HG03558 (cell line): Measurements from ENCODE around the gene CACNG6.
"Not testable (repeated sequence)": the region's sequence is repeated elsewhere in the genome, so short reads cannot be mapped to it uniquely, and the experiment has no call there.

Experiments used
- ATAC-seq: cut with Tn5 transposase; IDR thresholded peaks from one replicate; pipeline ENCODE4 v1.9.1; 2021; ENCODE audit warnings: moderate number of reproducible peaks; ENCODE audit not compliant: unreplicated experiment; ENCODE audit errors: extremely low read depth

CACNG6 gene

DNA sequence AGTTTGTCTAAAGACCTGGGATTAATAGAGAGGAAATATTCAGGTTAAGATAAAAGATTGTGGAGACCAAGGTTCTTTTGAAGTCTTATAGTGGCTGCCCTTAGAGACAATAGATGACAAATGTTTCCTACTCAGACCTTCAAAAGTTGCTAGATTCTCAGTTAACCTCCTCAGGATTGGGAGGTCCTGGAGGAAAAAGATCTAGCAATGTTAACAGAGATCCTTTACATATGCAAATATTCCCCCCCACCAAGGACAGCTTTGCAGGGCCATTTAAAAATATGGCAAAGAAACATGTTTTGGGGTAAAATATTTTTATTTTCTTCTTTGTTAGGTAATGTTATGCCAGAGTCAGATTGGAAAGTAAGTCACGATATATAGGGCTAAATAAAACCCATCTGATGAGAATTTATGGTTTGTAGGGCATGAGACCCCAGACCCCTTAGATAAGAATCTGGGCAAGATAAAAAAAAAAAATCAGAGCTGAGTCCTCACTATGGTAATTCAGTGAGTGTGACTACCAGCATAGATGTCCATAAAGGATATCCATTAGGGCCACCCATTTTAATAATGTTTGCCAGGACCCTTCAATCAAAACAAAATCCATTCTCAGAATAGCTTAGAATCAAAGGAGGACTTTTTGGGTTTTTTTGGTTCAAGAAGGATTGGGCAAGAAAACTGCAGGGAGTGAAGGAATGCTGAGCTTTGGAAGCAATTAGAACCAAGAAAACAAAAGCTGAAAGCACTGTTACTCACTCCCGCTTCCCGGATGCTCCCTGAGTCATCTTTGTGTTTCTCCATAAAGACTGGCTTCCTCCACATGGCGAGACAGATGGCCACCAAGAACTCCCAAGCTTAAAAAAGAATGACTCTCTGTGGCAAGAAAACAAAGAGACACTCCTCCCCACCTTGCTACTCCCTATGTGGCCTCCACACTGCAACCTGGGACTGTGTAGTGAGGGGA lies 44.1 kb downstream of the CACNG6 start:
- no peak for ATAC-seq

DNA sequence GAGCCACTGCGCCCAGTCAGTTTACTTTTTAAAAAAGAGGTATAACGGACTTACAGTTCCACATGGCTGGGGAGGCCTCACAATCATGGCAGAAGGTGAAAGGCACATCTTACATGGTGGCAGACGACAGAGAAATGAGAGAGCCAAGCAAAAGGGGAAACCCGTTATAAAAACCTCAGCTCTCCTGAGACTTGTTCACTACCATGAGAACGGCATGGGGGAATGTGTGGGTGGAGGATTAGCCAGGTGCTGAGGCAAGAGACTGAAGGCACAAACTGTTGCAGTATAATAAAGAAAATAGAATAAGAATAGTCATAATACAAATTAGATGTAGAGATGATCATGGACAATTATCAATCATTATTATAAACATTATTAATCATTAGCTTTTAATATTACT lies 45.1 kb downstream of the CACNG6 start:
- ATAC-seq = not testable (repeated sequence)

DNA sequence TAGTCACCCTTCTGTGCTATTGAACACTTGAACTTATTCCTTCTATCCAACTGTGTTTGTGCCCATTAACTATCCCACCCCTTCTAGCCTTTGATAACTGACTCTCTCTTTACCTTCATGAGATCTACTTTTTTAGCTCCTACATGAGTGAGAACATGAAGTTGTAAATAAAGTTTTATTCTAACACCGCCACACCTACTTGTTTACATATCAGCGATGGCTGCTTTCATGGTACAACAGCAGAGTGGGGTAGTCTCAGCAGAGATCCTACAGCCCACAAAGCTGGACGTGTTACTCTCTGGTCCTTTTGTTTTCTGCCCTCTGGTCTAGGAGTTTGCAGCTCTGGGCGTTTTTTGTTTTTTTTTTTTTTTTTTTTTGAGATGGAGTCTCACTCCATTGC lies 48.6 kb downstream of the CACNG6 start:
- no peak for ATAC-seq

DNA sequence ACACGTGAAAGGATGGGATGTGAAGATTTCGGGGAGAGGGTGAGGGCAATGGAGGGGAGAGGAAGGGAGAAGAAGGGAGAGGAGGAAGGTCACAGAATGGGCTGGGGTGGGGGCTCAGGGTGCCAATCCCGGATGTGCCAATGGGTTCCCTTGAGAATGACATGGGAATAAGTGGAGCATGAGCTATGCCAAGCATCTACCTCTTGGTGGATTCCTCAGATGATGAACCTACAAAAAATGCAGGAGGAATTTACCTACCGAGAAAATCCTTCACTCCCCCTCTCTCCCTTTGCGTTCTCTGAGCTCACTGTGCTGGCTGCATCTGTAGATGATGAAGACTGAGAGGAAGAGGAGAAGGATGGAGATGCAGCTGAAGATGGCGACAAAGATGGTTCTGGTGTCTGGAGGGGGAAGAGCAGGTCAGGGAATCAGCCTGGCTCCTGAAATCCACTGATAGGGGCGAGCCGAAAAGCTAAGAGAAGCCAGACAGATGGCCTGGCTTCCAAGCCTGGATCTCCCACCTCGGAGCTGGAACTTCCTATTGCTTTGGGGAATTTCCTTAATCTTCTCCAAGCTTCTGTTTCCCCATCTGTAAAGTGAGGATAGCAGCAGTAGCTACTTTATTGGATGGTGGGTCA lies 50.7 kb downstream of the CACNG6 start:
- ATAC-seq = no peak

DNA sequence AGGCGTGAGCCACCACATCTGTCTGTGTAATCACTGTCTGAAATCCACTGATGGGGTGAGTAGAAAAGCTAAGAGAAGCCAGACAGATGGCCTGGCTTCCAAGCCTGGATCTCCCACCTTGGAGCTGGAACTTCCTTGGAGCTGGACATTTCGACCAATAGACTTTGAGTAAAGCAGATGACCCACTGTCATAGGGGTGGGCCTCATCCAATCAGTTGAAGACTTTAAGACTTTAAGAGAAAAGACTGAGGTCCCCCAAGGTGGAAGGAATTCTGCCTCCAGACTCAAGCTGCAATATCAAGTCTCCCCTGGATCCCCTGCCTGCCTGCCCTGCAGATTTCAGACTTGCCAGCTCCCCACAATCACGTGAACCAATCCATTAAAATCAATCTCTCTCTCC lies 51.6 kb downstream of the CACNG6 start:
- ATAC-seq = no peak

DNA sequence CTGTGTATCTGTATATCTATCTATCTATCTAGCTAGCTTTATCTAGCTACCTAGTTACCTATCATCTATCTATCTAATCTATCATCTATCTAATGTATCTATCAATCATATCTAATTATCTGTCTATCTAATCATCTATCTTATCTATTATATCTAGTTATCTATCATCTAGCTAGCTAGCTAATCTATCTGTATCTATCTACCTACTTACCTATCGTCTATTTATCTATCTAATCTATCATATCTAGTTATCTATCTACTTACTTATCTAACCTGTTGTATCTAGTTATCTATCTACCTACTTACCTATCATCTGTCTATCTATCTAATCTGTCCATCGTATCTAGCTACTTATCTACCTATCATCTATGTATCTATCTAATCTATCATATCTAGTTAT lies 54.3 kb downstream of the CACNG6 start:
- ATAC-seq = no peak

DNA sequence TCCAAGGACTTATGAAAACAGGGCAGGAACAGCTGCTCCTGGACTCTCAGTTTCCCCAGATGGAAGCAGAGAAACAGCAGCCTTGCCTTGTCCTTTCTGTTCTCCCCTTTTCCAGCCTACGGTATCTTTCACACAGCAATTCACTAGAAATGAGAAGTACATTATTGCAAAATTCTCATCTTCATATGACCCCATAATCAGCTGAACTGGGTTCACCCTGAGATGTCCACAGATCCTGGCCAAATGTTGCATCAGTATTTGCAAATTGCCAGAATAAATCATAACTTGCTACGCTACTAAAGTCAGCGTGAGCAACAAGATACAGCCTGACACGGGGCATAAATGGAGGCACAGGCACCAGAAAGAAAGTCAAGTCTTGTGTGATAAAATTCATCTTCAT lies 56.2 kb downstream of the CACNG6 start:
- ATAC-seq = no peak
